Fibroblast of pulmonary artery (primary cell): Measurements from ENCODE around the gene KLRF1.

ENCODE experiments used
- DNase-seq: peaks from one replicate; pipeline ENCODE4 v3.0.0-alpha.2; 2010; ENCODE audit warnings: low read depth
- H3K4me3 ChIP-seq: replicated peaks from 2 replicates; pipeline ENCODE4 v1.5.1; 2011; ENCODE audit warnings: low read depth, mild to moderate bottlenecking, control low read depth, low read length, moderate library complexity
- CTCF ChIP-seq: IDR thresholded peaks from 2 replicates; pipeline ENCODE4 v1.5.1; 2011; ENCODE audit warnings: mild to moderate bottlenecking, control low read depth, low read length, inconsistent platforms; ENCODE audit errors: missing control alignments

The KLRF1 gene

GRCh38 chr12:9856151-9856550 is 28.9 kb downstream of the KLRF1 start:
- no peak for DNase-seq
- H3K4me3 ChIP-seq = no peak overlapping the region
- TF ChIP-seq CTCF = no peak

- TF ChIP-seq CTCF = no peak
- DNase-seq = no peak
- H3K4me3 ChIP-seq = no peak overlapping the region
Observed at GRCh38 chr12:9856894-9857293, 29.6 kb downstream of the KLRF1 start.

- no peak for DNase-seq
- no peak for TF ChIP-seq CTCF
- no peak overlapping the region for H3K4me3 ChIP-seq
Observed at GRCh38 chr12:9858135-9858534, 30.9 kb downstream of the KLRF1 start.

- H3K4me3 ChIP-seq = no peak overlapping the region
- TF ChIP-seq CTCF = no peak
- no peak for DNase-seq
Observed at GRCh38 chr12:9864913-9865675, 37.8 kb downstream of the KLRF1 start.

- TF ChIP-seq CTCF = no peak
- H3K4me3 ChIP-seq = no peak overlapping the region
- no peak for DNase-seq
Observed at GRCh38 chr12:9866860-9867269, 39.6 kb downstream of the KLRF1 start.

- DNase-seq = no peak
- peak overlapping the region; percentile 6 for H3K4me3 ChIP-seq
Observed at GRCh38 chr12:9867531-9867930, 40.2 kb downstream of the KLRF1 start.

More at GRCh38 chr12:9867531-9867930, 40.2 kb downstream of the KLRF1 start:
- no peak for TF ChIP-seq CTCF
